Measurements from ENCODE around the gene GRID1. TPM values are rescaled to one million over a fixed set of nuclear protein-coding genes. Genes with fewer than 3 reads are reported as not detected.

The GRID1 gene
- total RNA-seq, 2 donors from 2014 or later = 0.37 to 0.67 TPM

DNA sequence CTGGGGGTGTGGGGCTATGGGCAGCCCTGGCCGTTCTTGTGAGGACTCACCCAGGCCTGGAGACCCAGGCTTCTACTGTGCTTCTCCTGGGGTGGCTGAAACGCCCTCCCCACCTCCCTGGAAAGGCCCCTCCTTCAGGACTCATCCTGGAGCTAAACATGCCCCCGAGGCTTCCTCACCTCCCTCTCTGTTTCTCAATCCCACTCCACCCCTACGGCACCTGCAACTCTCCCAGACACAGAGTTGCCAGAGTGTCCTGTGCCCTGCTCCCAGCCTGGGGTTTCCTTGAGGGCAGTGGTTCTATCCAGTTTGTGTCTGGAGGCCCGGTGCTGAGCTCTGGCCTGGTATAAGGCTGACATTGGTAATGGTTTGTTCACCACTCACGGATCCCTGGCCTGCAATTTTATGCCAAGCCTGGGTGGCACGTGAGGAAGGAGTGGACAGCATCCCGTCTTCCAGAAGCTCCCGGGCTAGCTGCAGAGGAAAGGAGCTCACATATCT is 68.0 kb downstream of the GRID1 start:
- no peak for DNase-seq (ENCODE audit: low spot score)
- no peak overlapping the region for H3K4me3 ChIP-seq
- no peaks in the 10 kb centered on the region for H3K36me3 ChIP-seq
- H3K9me3 ChIP-seq = no peaks in the 10 kb centered on the region
- no peak overlapping the region for H3K27ac ChIP-seq
- no peaks in the 10 kb centered on the region for H3K4me1 ChIP-seq
- no peaks in the 10 kb centered on the region for H3K27me3 ChIP-seq
- TF ChIP-seq, protein P1, sequence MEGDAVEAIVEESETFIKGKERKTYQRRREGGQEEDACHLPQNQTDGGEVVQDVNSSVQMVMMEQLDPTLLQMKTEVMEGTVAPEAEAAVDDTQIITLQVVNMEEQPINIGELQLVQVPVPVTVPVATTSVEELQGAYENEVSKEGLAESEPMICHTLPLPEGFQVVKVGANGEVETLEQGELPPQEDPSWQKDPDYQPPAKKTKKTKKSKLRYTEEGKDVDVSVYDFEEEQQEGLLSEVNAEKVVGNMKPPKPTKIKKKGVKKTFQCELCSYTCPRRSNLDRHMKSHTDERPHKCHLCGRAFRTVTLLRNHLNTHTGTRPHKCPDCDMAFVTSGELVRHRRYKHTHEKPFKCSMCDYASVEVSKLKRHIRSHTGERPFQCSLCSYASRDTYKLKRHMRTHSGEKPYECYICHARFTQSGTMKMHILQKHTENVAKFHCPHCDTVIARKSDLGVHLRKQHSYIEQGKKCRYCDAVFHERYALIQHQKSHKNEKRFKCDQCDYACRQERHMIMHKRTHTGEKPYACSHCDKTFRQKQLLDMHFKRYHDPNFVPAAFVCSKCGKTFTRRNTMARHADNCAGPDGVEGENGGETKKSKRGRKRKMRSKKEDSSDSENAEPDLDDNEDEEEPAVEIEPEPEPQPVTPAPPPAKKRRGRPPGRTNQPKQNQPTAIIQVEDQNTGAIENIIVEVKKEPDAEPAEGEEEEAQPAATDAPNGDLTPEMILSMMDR (IDR thresholded peaks at IDR 0.05) = no peak

- Histone ChIP-seq H3K4me3 (no peak overlapping the region), H3K36me3 (no peaks in the 10 kb centered on the region), H3K9me3 (no peaks in the 10 kb centered on the region), H3K27ac (no peak overlapping the region), H3K27me3 (no peaks in the 10 kb centered on the region), H3K4me1 (no peaks in the 10 kb centered on the region)
- peak; percentile 43 for DNase-seq (ENCODE audit: low spot score)
- TF ChIP-seq, protein P1 (IDR thresholded peaks at IDR 0.05) = no peak
These were observed 70.8 kb downstream of the GRID1 start for GRCh38 chr10:86295791-86296190.

- no peaks in the 10 kb centered on the region for H3K27me3 ChIP-seq
- no peaks in the 10 kb centered on the region for H3K9me3 ChIP-seq
- TF ChIP-seq, protein P1 (IDR thresholded peaks at IDR 0.05) = no peak
- H3K27ac ChIP-seq = no peak overlapping the region
- DNase-seq (ENCODE audit: low spot score) = peak; percentile 11
- no peaks in the 10 kb centered on the region for H3K36me3 ChIP-seq
- no peaks in the 10 kb centered on the region for H3K4me1 ChIP-seq
- no peak overlapping the region for H3K4me3 ChIP-seq
These were observed 71.2 kb downstream of the GRID1 start for GRCh38 chr10:86295351-86295750.

- Histone ChIP-seq H3K27ac (no peak overlapping the region), H3K27me3 (no peaks in the 10 kb centered on the region), H3K9me3 (no peaks in the 10 kb centered on the region), H3K4me1 (no peaks in the 10 kb centered on the region), H3K4me3 (no peak overlapping the region), H3K36me3 (no peaks in the 10 kb centered on the region)
- DNase-seq (ENCODE audit: low spot score) = peak; percentile 26
- TF ChIP-seq, protein P1 (IDR thresholded peaks at IDR 0.05) = no peak
These were observed 72.0 kb downstream of the GRID1 start for GRCh38 chr10:86294346-86295265.

DNA sequence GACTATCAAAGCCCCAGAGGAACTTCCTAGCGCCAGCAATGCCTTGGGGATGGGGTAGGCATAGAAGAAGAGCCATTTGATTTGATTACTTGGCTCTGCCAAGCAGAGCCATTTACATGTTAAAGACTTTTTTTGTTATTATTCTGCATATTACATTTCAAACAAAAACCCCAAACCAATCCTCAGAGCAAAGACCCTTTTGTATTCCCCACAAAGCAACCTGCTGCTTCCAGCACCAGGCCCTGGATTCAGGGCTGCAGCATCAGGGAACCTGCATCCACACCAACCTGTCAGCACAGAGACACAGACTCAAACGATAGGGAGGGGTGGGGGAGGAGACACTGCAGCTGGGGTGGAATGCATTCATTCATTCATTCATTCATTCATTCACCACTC is 73.2 kb downstream of the GRID1 start:
- TF ChIP-seq, protein P1 (IDR thresholded peaks at IDR 0.05) = no peak

More for the DNA sequence above, 73.2 kb downstream of the GRID1 start:
- no peaks in the 10 kb centered on the region for H3K4me1 ChIP-seq
- H3K36me3 ChIP-seq = no peaks in the 10 kb centered on the region
- no peak overlapping the region for H3K4me3 ChIP-seq
- DNase-seq (ENCODE audit: low spot score) = peak; percentile 40
- H3K27ac ChIP-seq = no peak overlapping the region
- H3K27me3 ChIP-seq = no peaks in the 10 kb centered on the region
- H3K9me3 ChIP-seq = no peaks in the 10 kb centered on the region
